ENCODE data around the gene HOXB9.

Gene HOXB9

DNA sequence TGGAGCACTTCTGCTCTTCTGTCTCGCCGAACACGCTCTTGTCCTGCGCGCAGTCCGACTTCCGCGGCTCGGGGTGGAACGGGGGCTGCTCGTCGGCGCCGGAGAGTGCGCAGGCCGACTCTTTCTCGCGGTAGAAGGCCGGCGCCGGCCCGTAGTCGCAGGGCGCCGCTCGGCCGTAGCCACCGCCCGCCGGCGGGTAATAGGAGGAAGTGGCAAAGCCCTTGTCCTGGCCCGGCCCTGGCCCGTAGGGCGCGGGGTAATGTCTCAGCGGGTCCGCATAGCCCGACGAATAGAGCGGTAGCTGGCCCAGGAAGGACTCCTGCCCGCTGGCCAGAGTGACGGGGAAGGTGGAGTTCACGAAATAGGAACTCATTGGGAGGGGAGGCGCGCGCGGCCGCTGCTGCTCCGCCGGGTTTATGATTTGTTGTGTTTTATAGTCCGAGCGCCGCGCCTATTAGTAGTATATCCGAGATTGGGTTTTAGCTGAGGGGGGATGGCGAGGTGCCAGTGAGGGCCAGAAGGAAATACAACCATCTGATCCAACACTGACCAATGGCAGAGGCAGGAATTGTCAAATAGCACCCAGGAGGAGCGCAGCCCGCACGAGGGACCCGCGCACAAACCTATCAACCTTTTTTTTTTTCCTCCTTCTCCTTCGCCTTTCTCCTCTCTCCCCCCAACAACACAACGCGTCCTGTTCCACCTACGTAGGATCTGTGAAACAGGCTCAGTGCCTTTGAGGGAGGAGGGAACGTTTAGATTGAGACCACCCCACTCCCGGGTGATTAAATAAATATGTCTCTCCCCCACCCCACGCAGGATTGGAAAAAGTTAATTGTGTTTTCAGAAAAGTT is 28.2 kb downstream of the HOXB9 start:
- H3K4ac ChIP-seq (ENCODE audit: low read depth in 1 of 2, low read length in 2 of 2), result peak overlapping the region; percentile 87 to 92
- H3K9ac ChIP-seq (ENCODE audit: low read length), result peak overlapping the region; percentile 91
- peak overlapping the region in 1 of 2 experiments; percentile 27 for H2BK12ac ChIP-seq (ENCODE audit: low read length in 2 of 2)
- no peak overlapping the region for H2AK5ac ChIP-seq (ENCODE audit: low read length, severe bottlenecking)
- peak overlapping the region in 1 of 2 experiments; percentile 16 for H3K23ac ChIP-seq (ENCODE audit: low read length in 2 of 2)
- peak overlapping the region; percentile 39 to 96 for H3K14ac ChIP-seq (ENCODE audit: low read length in 2 of 2)
- H4K91ac ChIP-seq (ENCODE audit: low read length), result peak overlapping the region; percentile 74
- H2BK15ac ChIP-seq (ENCODE audit: low read depth, poor library complexity, severe bottlenecking), result no peak overlapping the region
- peak overlapping the region; percentile 65 for H3K27ac ChIP-seq (ENCODE audit: low read length, poor library complexity, severe bottlenecking)
- peaks cover 19 to 24% of the 10 kb centered on the region in 2 experiments for H3K36me3 ChIP-seq (ENCODE audit: control insufficient read depth in 1 of 2, insufficient read depth in 2 of 2, low read depth in 1 of 2, low read length in 2 of 2)
- no peak overlapping the region for H2BK5ac ChIP-seq (ENCODE audit: low read depth, low read length, poor library complexity, severe bottlenecking)
- peak overlapping the region; percentile 53 to 87 for H3K4me3 ChIP-seq (ENCODE audit: insufficient read depth in 1 of 2, low read depth in 1 of 2, low read length in 2 of 2)
- no peaks in the 10 kb centered on the region for H3K9me3 ChIP-seq (ENCODE audit: control insufficient read depth, low read length)
- WGBS, result under 1% methylated on average over 54 of the region's 68 CpGs
- H3K27me3 ChIP-seq (ENCODE audit: control insufficient read depth in 1 of 2, insufficient read depth in 1 of 2, low read length in 2 of 2), result no peaks in the 10 kb centered on the region
- H3K79me1 ChIP-seq (replicated peaks; ENCODE audit: low read length, poor library complexity, severe bottlenecking), result no peaks in the 10 kb centered on the region
- no peak overlapping the region for H2AFZ ChIP-seq (ENCODE audit: low read depth, low read length)
- peak; percentile 95 for DNase-seq
- H3K4me2 ChIP-seq (ENCODE audit: low read length, poor library complexity, severe bottlenecking), result peak overlapping the region; percentile 73
- H4K8ac ChIP-seq (ENCODE audit: low read length), result peak overlapping the region; percentile 35
- no peak overlapping the region for H2BK120ac ChIP-seq (ENCODE audit: low read depth, low read length)
- peaks cover 48% of the 10 kb centered on the region for H3K4me1 ChIP-seq (ENCODE audit: control insufficient read depth, insufficient read depth, low read depth, low read length)
- peak overlapping the region; percentile 76 to 95 for H3K18ac ChIP-seq (ENCODE audit: low read depth in 1 of 2, low read length in 2 of 2)

DNA sequence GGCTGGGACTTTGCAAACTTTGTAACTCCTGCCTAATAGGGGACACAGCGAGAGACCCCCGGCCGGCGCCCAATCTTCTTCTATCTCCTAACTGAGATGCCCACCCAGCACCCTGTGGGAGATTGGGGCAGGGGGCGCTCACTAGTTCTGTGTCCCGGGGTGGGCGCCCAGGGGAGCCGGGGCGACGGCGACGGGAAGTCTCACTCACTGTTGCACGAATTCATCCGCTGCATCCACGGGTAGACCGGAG is 28.7 kb downstream of the HOXB9 start:
- Histone ChIP-seq H3K27me3 (ENCODE audit: control insufficient read depth in 1 of 2, insufficient read depth in 1 of 2, low read length in 2 of 2) (no peaks in the 10 kb centered on the region), H3K27ac (ENCODE audit: low read length, poor library complexity, severe bottlenecking) (peak overlapping the region; percentile 65), H2BK12ac (ENCODE audit: low read length in 2 of 2) (peak overlapping the region in 1 of 2 experiments; percentile 27), H4K91ac (ENCODE audit: low read length) (no peak overlapping the region), H3K4me2 (ENCODE audit: low read length, poor library complexity, severe bottlenecking) (peak overlapping the region; percentile 73), H3K18ac (ENCODE audit: low read depth in 1 of 2, low read length in 2 of 2) (peak overlapping the region; percentile 76 to 95), H3K36me3 (ENCODE audit: control insufficient read depth in 1 of 2, insufficient read depth in 2 of 2, low read depth in 1 of 2, low read length in 2 of 2) (peaks cover 19 to 24% of the 10 kb centered on the region in 2 experiments), H3K14ac (ENCODE audit: low read length in 2 of 2) (peak overlapping the region; percentile 28 to 39), H3K4ac (ENCODE audit: low read depth in 1 of 2, low read length in 2 of 2) (peak overlapping the region; percentile 87 to 92), H3K9ac (ENCODE audit: low read length) (peak overlapping the region; percentile 91), H2BK15ac (ENCODE audit: low read depth, poor library complexity, severe bottlenecking) (peak overlapping the region; percentile 73), H3K9me3 (ENCODE audit: control insufficient read depth, low read length) (no peaks in the 10 kb centered on the region), H3K4me3 (ENCODE audit: insufficient read depth in 1 of 2, low read depth in 1 of 2, low read length in 2 of 2) (peak overlapping the region; percentile 53 to 87), H3K79me1 (replicated peaks; ENCODE audit: low read length, poor library complexity, severe bottlenecking) (no peaks in the 10 kb centered on the region), H2BK120ac (ENCODE audit: low read depth, low read length) (no peak overlapping the region), H2AK5ac (ENCODE audit: low read length, severe bottlenecking) (no peak overlapping the region), H4K8ac (ENCODE audit: low read length) (no peak overlapping the region), H2BK5ac (ENCODE audit: low read depth, low read length, poor library complexity, severe bottlenecking) (no peak overlapping the region), H3K23ac (ENCODE audit: low read length in 2 of 2) (peak overlapping the region in 1 of 2 experiments; percentile 3), H2AFZ (ENCODE audit: low read depth, low read length) (no peak overlapping the region), H3K4me1 (ENCODE audit: control insufficient read depth, insufficient read depth, low read depth, low read length) (peaks cover 50% of the 10 kb centered on the region)
- DNase-seq, result no peak
- WGBS, result 0% methylated on average over 16 of the region's 16 CpGs

DNA sequence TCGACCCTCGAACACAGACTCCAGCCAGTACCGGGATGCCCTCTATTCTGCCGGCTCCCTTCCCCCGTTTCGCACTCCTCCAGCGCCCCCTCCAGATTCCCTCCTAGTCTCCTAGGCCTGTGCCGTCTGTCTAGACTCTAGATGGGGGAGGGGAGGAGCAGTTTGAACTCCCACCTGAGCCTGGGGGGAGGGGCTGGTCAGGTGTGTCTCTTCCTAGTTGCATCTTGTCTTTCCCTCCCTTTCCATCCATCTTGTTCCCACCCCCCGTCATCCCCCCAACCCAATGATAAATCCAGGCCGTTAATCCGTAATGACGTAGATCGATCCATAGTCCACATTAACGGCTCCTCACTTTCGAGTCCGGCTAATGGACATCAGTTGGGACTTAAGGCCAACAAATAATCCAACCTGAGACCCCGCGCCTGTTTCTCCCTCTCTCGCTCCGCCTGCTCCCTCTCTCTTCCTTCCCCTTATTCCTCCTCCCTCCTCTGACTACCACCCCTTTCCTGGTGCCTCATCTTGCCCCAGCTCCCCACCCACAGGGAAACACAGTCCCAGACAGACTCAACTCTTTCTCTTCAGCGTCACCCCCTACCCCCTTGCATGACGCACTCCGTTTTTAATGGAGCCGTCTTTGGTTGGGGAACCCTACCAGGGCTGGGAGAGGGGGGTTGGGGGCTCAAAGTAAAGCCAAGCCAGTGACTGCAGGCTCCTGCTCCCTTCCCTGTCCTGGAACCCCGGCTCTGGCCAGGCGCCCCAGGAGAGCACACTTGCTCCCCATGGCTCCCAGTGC is 29.2 kb downstream of the HOXB9 start:
- no peak overlapping the region for H2AK5ac ChIP-seq (ENCODE audit: low read length, severe bottlenecking)
- no peaks in the 10 kb centered on the region for H3K79me1 ChIP-seq (replicated peaks; ENCODE audit: low read length, poor library complexity, severe bottlenecking)
- H2AFZ ChIP-seq (ENCODE audit: low read depth, low read length), result no peak overlapping the region
- peak overlapping the region; percentile 73 for H3K4me2 ChIP-seq (ENCODE audit: low read length, poor library complexity, severe bottlenecking)
- no peak overlapping the region for H4K8ac ChIP-seq (ENCODE audit: low read length)
- H3K14ac ChIP-seq (ENCODE audit: low read length in 2 of 2), result peak overlapping the region; percentile 28 to 95
- WGBS, result under 1% methylated on average over 14 of the region's 26 CpGs
- peak overlapping the region; percentile 84 to 87 for H3K4ac ChIP-seq (ENCODE audit: low read depth in 1 of 2, low read length in 2 of 2)
- peak; percentile 89 for DNase-seq
- H3K27ac ChIP-seq (ENCODE audit: low read length, poor library complexity, severe bottlenecking), result peak overlapping the region; percentile 65
- H3K4me1 ChIP-seq (ENCODE audit: control insufficient read depth, insufficient read depth, low read depth, low read length), result peaks cover 54% of the 10 kb centered on the region
- H3K18ac ChIP-seq (ENCODE audit: low read depth in 1 of 2, low read length in 2 of 2), result peak overlapping the region; percentile 76 to 95
- H3K23ac ChIP-seq (ENCODE audit: low read length in 2 of 2), result no peak overlapping the region
- H3K9ac ChIP-seq (ENCODE audit: low read length), result peak overlapping the region; percentile 91
- peak overlapping the region; percentile 73 for H2BK15ac ChIP-seq (ENCODE audit: low read depth, poor library complexity, severe bottlenecking)
- H3K27me3 ChIP-seq (ENCODE audit: control insufficient read depth in 1 of 2, insufficient read depth in 1 of 2, low read length in 2 of 2), result no peaks in the 10 kb centered on the region
- H4K91ac ChIP-seq (ENCODE audit: low read length), result peak overlapping the region; percentile 52
- peaks cover 23 to 24% of the 10 kb centered on the region in 2 experiments for H3K36me3 ChIP-seq (ENCODE audit: control insufficient read depth in 1 of 2, insufficient read depth in 2 of 2, low read depth in 1 of 2, low read length in 2 of 2)
- no peaks in the 10 kb centered on the region for H3K9me3 ChIP-seq (ENCODE audit: control insufficient read depth, low read length)
- H2BK120ac ChIP-seq (ENCODE audit: low read depth, low read length), result peak overlapping the region; percentile 64
- no peak overlapping the region for H2BK5ac ChIP-seq (ENCODE audit: low read depth, low read length, poor library complexity, severe bottlenecking)
- H2BK12ac ChIP-seq (ENCODE audit: low read length in 2 of 2), result peak overlapping the region; percentile 18 to 45
- peak overlapping the region; percentile 53 to 87 for H3K4me3 ChIP-seq (ENCODE audit: insufficient read depth in 1 of 2, low read depth in 1 of 2, low read length in 2 of 2)

All from mesenchymal stem cell (in vitro differentiated cells and primary cell).